Measurements from ENCODE around the gene TRIO.

The TRIO gene

GRCh38 chr5:14469551-14470377 lies 326.6 kb downstream of the TRIO start:
- no peak for TF ChIP-seq SUZ12 (IDR thresholded peaks at IDR 0.05; ENCODE audit: extremely low read depth, insufficient read depth, insufficient read length)
- no peak for TF ChIP-seq YY1 (IDR thresholded peaks at IDR 0.05; ENCODE audit: insufficient read depth, insufficient read length)
- TF ChIP-seq ZNF274 (IDR thresholded peaks at IDR 0.05; ENCODE audit: low read depth, low read length): no peak
- Histone ChIP-seq H3K4me1 (ENCODE audit: insufficient read depth, insufficient read length) (no peaks in the 10 kb centered on the region), H3K9me3 (ENCODE audit: insufficient read depth, low read length) (no peaks in the 10 kb centered on the region), H3K36me3 (ENCODE audit: insufficient read depth, insufficient read length, low read length) (peaks cover 70% of the 10 kb centered on the region), H3K4me3 (ENCODE audit: insufficient read length, low read depth) (no peak overlapping the region), H3K9ac (ENCODE audit: insufficient read length, low read depth) (no peak overlapping the region), H3K27me3 (ENCODE audit: insufficient read depth, insufficient read length) (no peaks in the 10 kb centered on the region)
- no peak for DNase-seq (ENCODE audit: low read depth, low spot score)

GRCh38 chr5:14471507-14471906 lies 328.4 kb downstream of the TRIO start:
- no peaks in the 10 kb centered on the region for H3K9me3 ChIP-seq (ENCODE audit: insufficient read depth, low read length)
- no peak overlapping the region for H3K9ac ChIP-seq (ENCODE audit: insufficient read length, low read depth)
- H3K36me3 ChIP-seq (ENCODE audit: insufficient read depth, insufficient read length, low read length): peaks cover 64% of the 10 kb centered on the region
- H3K4me3 ChIP-seq (ENCODE audit: insufficient read length, low read depth): no peak overlapping the region
- no peaks in the 10 kb centered on the region for H3K27me3 ChIP-seq (ENCODE audit: insufficient read depth, insufficient read length)
- TF ChIP-seq YY1 (IDR thresholded peaks at IDR 0.05; ENCODE audit: insufficient read depth, insufficient read length) (no peak), ZNF274 (IDR thresholded peaks at IDR 0.05; ENCODE audit: low read depth, low read length) (no peak), SUZ12 (IDR thresholded peaks at IDR 0.05; ENCODE audit: extremely low read depth, insufficient read depth, insufficient read length) (no peak)
- no peaks in the 10 kb centered on the region for H3K4me1 ChIP-seq (ENCODE audit: insufficient read depth, insufficient read length)
- no peak for DNase-seq (ENCODE audit: low read depth, low spot score)

- TF ChIP-seq YY1 (IDR thresholded peaks at IDR 0.05; ENCODE audit: insufficient read depth, insufficient read length) (no peak), SUZ12 (IDR thresholded peaks at IDR 0.05; ENCODE audit: extremely low read depth, insufficient read depth, insufficient read length) (no peak), ZNF274 (IDR thresholded peaks at IDR 0.05; ENCODE audit: low read depth, low read length) (no peak)
- Histone ChIP-seq H3K4me3 (ENCODE audit: insufficient read length, low read depth) (no peak overlapping the region), H3K36me3 (ENCODE audit: insufficient read depth, insufficient read length, low read length) (peaks cover 67% of the 10 kb centered on the region), H3K4me1 (ENCODE audit: insufficient read depth, insufficient read length) (no peaks in the 10 kb centered on the region), H3K9me3 (ENCODE audit: insufficient read depth, low read length) (no peaks in the 10 kb centered on the region), H3K27me3 (ENCODE audit: insufficient read depth, insufficient read length) (no peaks in the 10 kb centered on the region), H3K9ac (ENCODE audit: insufficient read length, low read depth) (no peak overlapping the region)
- no peak for DNase-seq (ENCODE audit: low read depth, low spot score)
Observed at GRCh38 chr5:14472986-14473567, 329.9 kb downstream of the TRIO start.

GRCh38 chr5:14475045-14475444 lies 331.9 kb downstream of the TRIO start:
- no peaks in the 10 kb centered on the region for H3K27me3 ChIP-seq (ENCODE audit: insufficient read depth, insufficient read length)
- H3K9me3 ChIP-seq (ENCODE audit: insufficient read depth, low read length): no peaks in the 10 kb centered on the region
- no peak for DNase-seq (ENCODE audit: low read depth, low spot score)
- H3K4me3 ChIP-seq (ENCODE audit: insufficient read length, low read depth): no peak overlapping the region
- H3K9ac ChIP-seq (ENCODE audit: insufficient read length, low read depth): no peak overlapping the region
- H3K36me3 ChIP-seq (ENCODE audit: insufficient read depth, insufficient read length, low read length): peaks cover 69% of the 10 kb centered on the region
- TF ChIP-seq SUZ12 (IDR thresholded peaks at IDR 0.05; ENCODE audit: extremely low read depth, insufficient read depth, insufficient read length): no peak
- no peak for TF ChIP-seq YY1 (IDR thresholded peaks at IDR 0.05; ENCODE audit: insufficient read depth, insufficient read length)
- no peak for TF ChIP-seq ZNF274 (IDR thresholded peaks at IDR 0.05; ENCODE audit: low read depth, low read length)
- H3K4me1 ChIP-seq (ENCODE audit: insufficient read depth, insufficient read length): no peaks in the 10 kb centered on the region

- no peak for DNase-seq (ENCODE audit: low read depth, low spot score)
- no peak for TF ChIP-seq ZNF274 (IDR thresholded peaks at IDR 0.05; ENCODE audit: low read depth, low read length)
- no peak for TF ChIP-seq YY1 (IDR thresholded peaks at IDR 0.05; ENCODE audit: insufficient read depth, insufficient read length)
- Histone ChIP-seq H3K4me3 (ENCODE audit: insufficient read length, low read depth) (no peak overlapping the region), H3K9ac (ENCODE audit: insufficient read length, low read depth) (no peak overlapping the region), H3K27me3 (ENCODE audit: insufficient read depth, insufficient read length) (no peaks in the 10 kb centered on the region), H3K9me3 (ENCODE audit: insufficient read depth, low read length) (no peaks in the 10 kb centered on the region), H3K4me1 (ENCODE audit: insufficient read depth, insufficient read length) (no peaks in the 10 kb centered on the region), H3K36me3 (ENCODE audit: insufficient read depth, insufficient read length, low read length) (peaks cover 77% of the 10 kb centered on the region)
Observed at GRCh38 chr5:14476786-14477435, 333.8 kb downstream of the TRIO start.

GRCh38 chr5:14479143-14479696 lies 336.1 kb downstream of the TRIO start:
- Histone ChIP-seq H3K36me3 (ENCODE audit: insufficient read depth, insufficient read length, low read length) (peaks cover 83% of the 10 kb centered on the region), H3K4me3 (ENCODE audit: insufficient read length, low read depth) (no peak overlapping the region), H3K4me1 (ENCODE audit: insufficient read depth, insufficient read length) (no peaks in the 10 kb centered on the region), H3K9me3 (ENCODE audit: insufficient read depth, low read length) (no peaks in the 10 kb centered on the region), H3K27me3 (ENCODE audit: insufficient read depth, insufficient read length) (no peaks in the 10 kb centered on the region), H3K9ac (ENCODE audit: insufficient read length, low read depth) (no peak overlapping the region)
- DNase-seq (ENCODE audit: low read depth, low spot score): no peak
- no peak for TF ChIP-seq ZNF274 (IDR thresholded peaks at IDR 0.05; ENCODE audit: low read depth, low read length)

GRCh38 chr5:14481349-14481748 lies 338.2 kb downstream of the TRIO start:
- Histone ChIP-seq H3K27me3 (ENCODE audit: insufficient read depth, insufficient read length) (no peaks in the 10 kb centered on the region), H3K4me1 (ENCODE audit: insufficient read depth, insufficient read length) (no peaks in the 10 kb centered on the region), H3K9me3 (ENCODE audit: insufficient read depth, low read length) (no peaks in the 10 kb centered on the region), H3K36me3 (ENCODE audit: insufficient read depth, insufficient read length, low read length) (peaks cover 87% of the 10 kb centered on the region), H3K9ac (ENCODE audit: insufficient read length, low read depth) (no peak overlapping the region), H3K4me3 (ENCODE audit: insufficient read length, low read depth) (no peak overlapping the region)
- no peak for DNase-seq (ENCODE audit: low read depth, low spot score)
- no peak for TF ChIP-seq YY1 (IDR thresholded peaks at IDR 0.05; ENCODE audit: insufficient read depth, insufficient read length)
- no peak for TF ChIP-seq SUZ12 (IDR thresholded peaks at IDR 0.05; ENCODE audit: extremely low read depth, insufficient read depth, insufficient read length)
- TF ChIP-seq ZNF274 (IDR thresholded peaks at IDR 0.05; ENCODE audit: low read depth, low read length): no peak
